ENCODE measurements around the gene MARCHF10.

MARCHF10 gene

DNA sequence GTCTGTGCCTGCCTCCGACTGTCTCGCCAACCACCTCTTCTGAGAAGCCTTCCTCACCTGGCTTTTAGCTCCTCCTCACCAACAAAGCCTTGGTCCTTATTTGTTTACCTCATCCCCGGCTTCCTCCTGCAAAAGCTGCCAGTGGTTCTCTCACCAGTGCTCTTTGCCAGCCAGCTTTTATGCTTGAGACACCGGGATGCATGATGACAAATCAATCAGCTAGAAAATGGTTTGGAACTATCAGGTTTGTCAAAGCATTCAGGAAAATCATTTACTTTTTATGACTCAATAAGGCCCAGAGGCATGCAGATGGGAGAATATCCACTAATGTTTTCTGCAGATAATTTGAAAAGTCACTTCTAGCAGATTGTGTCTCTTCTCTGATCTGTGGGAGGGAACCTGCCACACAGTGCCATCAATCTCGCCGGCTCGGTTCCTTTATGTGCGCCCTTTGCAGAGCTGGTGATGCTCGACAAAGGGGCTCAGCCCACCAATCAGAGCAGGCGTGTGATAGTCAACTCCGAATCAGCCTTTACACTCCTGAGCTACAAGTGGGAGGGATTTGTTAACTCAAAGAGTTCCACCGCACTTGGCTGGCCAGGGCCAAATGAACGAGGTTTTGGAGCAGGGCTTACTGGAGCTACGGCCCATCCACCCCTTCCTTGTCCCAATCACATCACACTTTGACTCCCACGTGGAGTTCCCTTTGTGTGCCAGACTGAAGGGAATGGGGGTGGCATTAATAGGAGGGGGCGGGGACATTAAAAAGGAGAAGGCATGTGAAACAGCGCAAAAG is 94.8 kb downstream of the MARCHF10 start:
- Histone ChIP-seq H3K9me3 (ENCODE audit: control insufficient read depth in 1 of 2, low read length in 2 of 2) (peaks cover 0 to 3% of the 10 kb centered on the region in 2 donors), H3K36me3 (ENCODE audit: control insufficient read depth in 1 of 2, insufficient read depth in 2 of 2, low read length in 2 of 2) (no peaks in the 10 kb centered on the region), H3K27me3 (ENCODE audit: low read depth, low read length) (no peaks in the 10 kb centered on the region), H3K4me1 (ENCODE audit: control insufficient read depth in 1 of 2, insufficient read depth in 2 of 2, low read length in 2 of 2) (no peaks in the 10 kb centered on the region), H3K27ac (ENCODE audit: low read length) (no peak overlapping the region), H3K4me3 (ENCODE audit: low read depth in 1 of 2, low read length in 2 of 2) (no peak overlapping the region)

DNA sequence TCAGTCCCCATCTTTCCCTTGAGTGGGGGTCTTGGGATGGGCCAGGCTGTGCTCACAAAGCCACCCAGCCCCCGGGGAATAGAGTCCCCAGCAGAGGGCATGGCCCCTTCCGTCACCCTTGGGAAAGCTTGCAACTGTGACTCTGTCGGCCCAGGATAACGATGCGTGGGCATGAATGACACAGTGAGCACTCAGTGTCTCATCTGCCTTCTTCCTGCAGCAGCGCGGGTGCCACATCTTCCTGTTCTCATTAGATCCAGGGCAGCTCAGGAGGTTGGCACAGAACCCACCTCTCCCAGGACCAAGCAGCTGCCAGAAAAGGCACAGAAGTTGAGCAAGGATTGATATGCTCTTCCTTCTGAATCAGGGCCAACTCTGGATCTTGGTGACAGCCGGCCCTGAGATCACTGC is 95.9 kb downstream of the MARCHF10 start:
- Histone ChIP-seq H3K36me3 (ENCODE audit: control insufficient read depth in 1 of 2, insufficient read depth in 2 of 2, low read length in 2 of 2) (no peaks in the 10 kb centered on the region), H3K27ac (ENCODE audit: low read length) (no peak overlapping the region), H3K4me1 (ENCODE audit: control insufficient read depth in 1 of 2, insufficient read depth in 2 of 2, low read length in 2 of 2) (no peaks in the 10 kb centered on the region), H3K27me3 (ENCODE audit: low read depth, low read length) (no peaks in the 10 kb centered on the region), H3K9me3 (ENCODE audit: control insufficient read depth in 1 of 2, low read length in 2 of 2) (peaks cover 0 to 3% of the 10 kb centered on the region in 2 donors), H3K4me3 (ENCODE audit: low read depth in 1 of 2, low read length in 2 of 2) (no peak overlapping the region)

DNA sequence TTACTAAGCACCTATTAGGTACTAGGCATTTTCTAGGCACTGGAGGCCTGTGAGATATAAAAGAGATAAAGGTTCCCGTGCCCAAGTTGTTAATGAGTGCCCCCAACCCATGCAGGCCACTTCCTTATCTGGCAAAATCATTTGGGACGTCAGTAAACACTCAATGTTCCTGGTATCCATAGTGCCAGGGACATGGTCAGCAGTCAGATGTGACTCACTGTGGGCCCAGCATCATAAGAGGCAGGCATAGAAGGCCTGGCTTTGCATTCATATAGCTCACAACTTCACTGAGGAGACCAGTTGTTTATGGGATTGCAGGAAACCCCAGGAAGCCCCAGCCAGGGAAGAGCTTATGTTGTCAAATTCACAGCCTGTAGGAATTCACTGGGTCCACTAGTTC is 99.5 kb downstream of the MARCHF10 start:
- H3K27ac ChIP-seq (ENCODE audit: low read length): no peak overlapping the region
- H3K27me3 ChIP-seq (ENCODE audit: low read depth, low read length): no peaks in the 10 kb centered on the region
- H3K9me3 ChIP-seq (ENCODE audit: control insufficient read depth in 1 of 2, low read length in 2 of 2): peaks cover 0 to 3% of the 10 kb centered on the region in 2 donors
- H3K4me3 ChIP-seq (ENCODE audit: low read depth in 1 of 2, low read length in 2 of 2): no peak overlapping the region
- H3K4me1 ChIP-seq (ENCODE audit: control insufficient read depth in 1 of 2, insufficient read depth in 2 of 2, low read length in 2 of 2): peaks cover 0 to 10% of the 10 kb centered on the region in 2 donors
- no peaks in the 10 kb centered on the region for H3K36me3 ChIP-seq (ENCODE audit: control insufficient read depth in 1 of 2, insufficient read depth in 2 of 2, low read length in 2 of 2)

DNA sequence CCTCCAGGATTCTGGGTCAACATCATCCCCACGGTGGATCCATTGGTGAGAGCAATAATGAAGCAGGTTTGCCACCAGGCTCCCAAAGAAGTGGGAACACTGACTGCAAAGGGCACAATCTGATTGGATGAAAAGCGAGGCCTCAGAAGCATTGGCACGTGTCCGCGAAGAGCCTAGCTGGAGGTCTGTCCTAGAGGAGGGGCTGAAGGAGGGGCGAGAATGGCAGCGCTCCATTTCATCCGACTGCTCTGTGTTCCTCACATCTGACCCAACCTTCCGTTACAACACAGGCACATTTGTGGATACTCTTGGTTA is 100.7 kb downstream of the MARCHF10 start:
- peaks cover 0 to 14% of the 10 kb centered on the region in 2 donors for H3K4me1 ChIP-seq (ENCODE audit: control insufficient read depth in 1 of 2, insufficient read depth in 2 of 2, low read length in 2 of 2)
- H3K27me3 ChIP-seq (ENCODE audit: low read depth, low read length): no peaks in the 10 kb centered on the region
- H3K27ac ChIP-seq (ENCODE audit: low read length): no peak overlapping the region
- H3K9me3 ChIP-seq (ENCODE audit: control insufficient read depth in 1 of 2, low read length in 2 of 2): peaks cover 0 to 3% of the 10 kb centered on the region in 2 donors
- no peaks in the 10 kb centered on the region for H3K36me3 ChIP-seq (ENCODE audit: control insufficient read depth in 1 of 2, insufficient read depth in 2 of 2, low read length in 2 of 2)
- no peak overlapping the region for H3K4me3 ChIP-seq (ENCODE audit: low read depth in 1 of 2, low read length in 2 of 2)

DNA sequence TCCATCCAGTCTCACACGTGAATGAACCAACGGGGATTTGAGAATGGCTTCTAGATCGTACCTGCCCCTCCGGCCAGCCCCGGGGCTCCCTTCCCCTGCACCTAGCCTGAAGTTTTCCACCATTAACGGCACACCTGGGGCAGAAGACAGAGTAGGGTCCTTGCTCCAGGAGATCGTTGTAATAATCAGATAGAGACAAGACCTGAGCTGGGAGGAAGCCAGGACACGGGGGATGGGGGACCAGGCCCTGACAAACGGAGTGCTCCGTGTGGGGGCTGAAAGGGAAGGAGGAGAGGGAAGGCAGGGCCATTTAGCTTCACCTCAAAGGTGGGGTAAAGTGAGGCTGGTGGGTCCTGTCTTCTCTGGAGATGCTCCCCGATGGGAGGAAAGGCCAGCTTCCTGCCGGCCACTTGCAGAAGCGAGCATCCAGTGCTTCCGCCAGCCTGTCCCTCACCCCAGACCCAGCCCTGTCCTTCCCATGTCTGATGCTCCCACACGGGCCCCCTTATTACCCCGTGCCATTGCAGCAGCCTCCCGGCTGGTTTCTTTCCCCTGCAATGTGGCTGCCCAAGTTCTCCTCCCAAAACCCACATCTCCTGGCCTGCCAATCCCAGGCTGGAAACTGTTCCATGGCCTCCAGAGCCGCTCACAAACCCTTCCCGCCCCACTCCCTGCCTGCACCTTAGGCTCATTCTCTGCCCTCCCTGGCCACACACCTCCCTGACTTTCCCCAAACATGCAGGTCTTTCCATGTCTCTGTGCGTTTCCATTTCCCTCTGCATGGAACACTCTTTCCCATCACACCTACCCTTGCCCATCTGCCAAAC is 101.3 kb downstream of the MARCHF10 start:
- Histone ChIP-seq H3K27ac (ENCODE audit: low read length) (no peak overlapping the region), H3K4me3 (ENCODE audit: low read depth in 1 of 2, low read length in 2 of 2) (no peak overlapping the region), H3K4me1 (ENCODE audit: control insufficient read depth in 1 of 2, insufficient read depth in 2 of 2, low read length in 2 of 2) (peaks cover 0 to 14% of the 10 kb centered on the region in 2 donors)

DNA sequence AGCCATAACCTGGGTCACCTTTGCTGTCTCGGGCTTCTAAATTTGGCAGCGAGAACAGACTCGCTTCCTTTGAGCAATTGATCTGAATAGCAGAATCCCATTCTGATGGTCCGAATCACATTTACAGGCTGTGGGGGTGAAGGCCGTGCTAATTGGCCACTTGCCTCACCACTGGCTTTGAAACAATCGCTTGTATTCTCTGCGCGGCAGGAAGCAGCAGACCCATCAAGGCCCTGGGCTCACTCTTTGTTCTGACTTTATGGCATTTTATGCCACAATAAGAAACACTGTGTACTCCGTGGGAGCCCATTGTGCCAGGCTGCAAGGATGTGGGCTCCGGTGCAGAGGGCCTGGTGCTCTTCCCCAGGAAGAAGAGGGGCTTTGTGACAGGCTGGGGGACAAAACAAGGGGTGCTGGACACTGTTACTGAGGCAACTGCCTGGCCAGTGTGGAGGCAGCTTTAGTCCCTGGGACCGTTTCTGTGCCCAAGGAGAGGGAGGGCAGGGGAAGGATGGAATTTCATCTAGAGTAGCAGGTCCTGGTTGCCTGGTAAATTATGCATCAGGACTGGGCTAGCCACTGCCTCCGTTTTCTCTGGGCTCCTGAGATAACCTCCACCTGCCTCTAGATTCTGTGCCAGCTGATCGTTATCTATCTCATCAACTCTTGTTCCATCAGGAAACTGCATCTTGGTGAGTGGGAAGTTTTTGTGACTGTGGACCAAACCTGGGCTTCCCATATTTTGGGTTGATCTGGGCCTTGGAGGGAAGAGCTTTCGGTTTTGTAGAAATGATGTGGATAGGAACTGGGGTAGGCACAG is 102.1 kb downstream of the MARCHF10 start:
- Histone ChIP-seq H3K4me3 (ENCODE audit: low read depth in 1 of 2, low read length in 2 of 2) (no peak overlapping the region), H3K27ac (ENCODE audit: low read length) (no peak overlapping the region)

More for the DNA sequence above, 101.3 kb downstream of the MARCHF10 start:
- Histone ChIP-seq H3K27me3 (ENCODE audit: low read depth, low read length) (no peaks in the 10 kb centered on the region), H3K9me3 (ENCODE audit: control insufficient read depth in 1 of 2, low read length in 2 of 2) (peaks cover 0 to 3% of the 10 kb centered on the region in 2 donors), H3K36me3 (ENCODE audit: control insufficient read depth in 1 of 2, insufficient read depth in 2 of 2, low read length in 2 of 2) (no peaks in the 10 kb centered on the region)

DNA sequence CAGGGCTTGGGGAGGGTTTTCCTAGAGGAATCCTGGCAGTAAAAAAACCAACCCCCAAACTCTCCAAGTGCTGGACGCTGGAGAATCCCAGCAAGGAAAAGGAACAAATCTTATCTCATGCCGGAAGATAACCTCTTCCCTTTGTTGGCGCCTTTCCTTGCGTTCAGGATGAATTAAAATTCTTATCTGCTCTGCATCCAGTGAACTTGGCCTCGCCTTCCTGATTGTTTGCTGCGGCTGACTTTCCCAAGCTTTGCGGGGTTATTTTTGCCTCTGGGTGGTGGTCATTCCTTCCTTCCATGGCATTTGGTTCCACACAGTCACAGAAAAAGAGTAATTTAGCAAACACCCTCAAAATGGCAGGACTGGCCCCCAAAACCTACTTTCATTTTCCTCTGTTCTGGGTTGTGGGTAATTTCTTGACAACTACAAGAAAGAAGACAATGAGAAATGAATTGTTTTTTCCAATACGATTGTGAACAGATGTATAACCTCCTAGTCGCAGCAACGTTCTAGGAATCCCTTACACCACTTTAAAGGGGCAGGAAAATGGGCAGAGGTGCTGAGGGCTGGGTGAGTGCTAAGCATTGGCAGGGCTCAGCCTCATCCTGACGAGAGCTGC is 102.8 kb downstream of the MARCHF10 start:
- no peak overlapping the region for H3K27ac ChIP-seq (ENCODE audit: low read length)
- peak overlapping the region; percentile 43 to 69 for H3K4me3 ChIP-seq (ENCODE audit: low read depth in 1 of 2, low read length in 2 of 2)

More for the DNA sequence above, 102.1 kb downstream of the MARCHF10 start:
- no peaks in the 10 kb centered on the region for H3K36me3 ChIP-seq (ENCODE audit: control insufficient read depth in 1 of 2, insufficient read depth in 2 of 2, low read length in 2 of 2)
- H3K9me3 ChIP-seq (ENCODE audit: control insufficient read depth in 1 of 2, low read length in 2 of 2): peaks cover 0 to 3% of the 10 kb centered on the region in 2 donors
- peaks cover 0 to 14% of the 10 kb centered on the region in 2 donors for H3K4me1 ChIP-seq (ENCODE audit: control insufficient read depth in 1 of 2, insufficient read depth in 2 of 2, low read length in 2 of 2)
- no peaks in the 10 kb centered on the region for H3K27me3 ChIP-seq (ENCODE audit: low read depth, low read length)

DNA sequence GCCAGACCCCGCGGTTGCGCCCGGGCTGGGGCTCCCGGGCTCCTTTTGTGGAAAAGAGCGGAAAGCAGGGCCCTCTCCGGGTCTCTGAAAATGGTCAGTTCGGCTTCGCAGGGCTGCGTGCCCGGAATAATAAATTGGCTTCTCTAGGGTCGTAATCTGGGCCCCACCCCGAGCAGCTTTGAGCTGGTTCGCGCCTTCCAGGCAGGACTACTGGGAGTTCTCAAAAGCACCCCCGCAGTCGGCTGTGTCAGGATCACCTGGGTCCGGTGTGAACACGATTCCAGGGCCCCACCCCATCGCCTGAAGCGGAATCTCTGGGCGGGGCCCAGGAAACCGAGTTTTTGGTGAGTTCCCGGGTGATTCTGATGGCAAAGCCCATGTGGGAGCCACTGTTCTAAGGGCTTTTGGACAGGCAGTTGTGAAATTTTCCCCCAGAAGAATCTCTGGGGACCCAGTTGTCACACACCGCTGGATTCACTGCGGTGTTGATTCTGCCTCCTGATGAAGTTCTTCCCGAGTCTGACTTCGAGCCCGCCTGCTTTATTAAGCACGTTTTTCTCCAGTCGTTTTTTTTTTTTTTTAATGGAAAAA is 103.6 kb downstream of the MARCHF10 start:
- H3K36me3 ChIP-seq (ENCODE audit: control insufficient read depth in 1 of 2, insufficient read depth in 2 of 2, low read length in 2 of 2): no peaks in the 10 kb centered on the region
- H3K4me3 ChIP-seq (ENCODE audit: low read depth in 1 of 2, low read length in 2 of 2): peak overlapping the region; percentile 43 to 69
- H3K4me1 ChIP-seq (ENCODE audit: control insufficient read depth in 1 of 2, insufficient read depth in 2 of 2, low read length in 2 of 2): peaks cover 0 to 14% of the 10 kb centered on the region in 2 donors
- peaks cover 0 to 3% of the 10 kb centered on the region in 2 donors for H3K9me3 ChIP-seq (ENCODE audit: control insufficient read depth in 1 of 2, low read length in 2 of 2)
- no peak overlapping the region for H3K27ac ChIP-seq (ENCODE audit: low read length)
- no peaks in the 10 kb centered on the region for H3K27me3 ChIP-seq (ENCODE audit: low read depth, low read length)

More for the DNA sequence above, 102.8 kb downstream of the MARCHF10 start:
- H3K4me1 ChIP-seq (ENCODE audit: control insufficient read depth in 1 of 2, insufficient read depth in 2 of 2, low read length in 2 of 2): peaks cover 0 to 14% of the 10 kb centered on the region in 2 donors
- H3K36me3 ChIP-seq (ENCODE audit: control insufficient read depth in 1 of 2, insufficient read depth in 2 of 2, low read length in 2 of 2): no peaks in the 10 kb centered on the region
- peaks cover 0 to 3% of the 10 kb centered on the region in 2 donors for H3K9me3 ChIP-seq (ENCODE audit: control insufficient read depth in 1 of 2, low read length in 2 of 2)
- no peaks in the 10 kb centered on the region for H3K27me3 ChIP-seq (ENCODE audit: low read depth, low read length)

DNA sequence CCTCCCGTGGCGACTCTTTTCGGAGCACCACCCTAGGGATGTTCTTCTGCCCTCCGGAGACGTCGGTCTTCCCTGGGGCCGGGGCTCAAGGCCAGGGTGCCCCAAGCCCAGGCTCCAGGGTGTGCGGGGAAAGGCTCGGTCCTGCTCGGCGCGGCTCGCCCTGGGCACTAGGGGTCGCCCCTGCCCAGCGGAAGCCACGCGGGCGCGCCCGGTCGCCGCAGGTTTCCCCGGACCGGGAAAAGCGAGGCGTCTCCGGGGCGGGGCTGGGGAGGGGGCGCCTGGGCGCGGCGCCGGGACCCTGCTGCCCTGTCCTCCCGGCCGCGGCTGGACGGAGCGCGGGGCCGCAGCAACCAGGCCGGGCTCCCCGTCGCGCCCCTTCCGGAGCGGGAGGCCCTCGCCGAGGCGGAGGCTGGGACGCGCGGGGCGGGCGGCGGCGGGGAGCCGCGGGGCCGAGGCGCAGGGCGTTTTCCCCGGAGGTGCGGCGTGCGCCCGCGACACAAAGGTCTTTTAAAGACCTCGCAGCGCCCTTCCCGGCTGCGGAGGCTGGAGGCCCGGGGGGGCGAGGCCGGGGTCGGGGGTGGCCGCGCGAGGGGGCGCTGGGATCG is 104.2 kb downstream of the MARCHF10 start:
- Histone ChIP-seq H3K4me1 (ENCODE audit: control insufficient read depth in 1 of 2, insufficient read depth in 2 of 2, low read length in 2 of 2) (peaks cover 0 to 14% of the 10 kb centered on the region in 2 donors), H3K36me3 (ENCODE audit: control insufficient read depth in 1 of 2, insufficient read depth in 2 of 2, low read length in 2 of 2) (no peaks in the 10 kb centered on the region), H3K9me3 (ENCODE audit: control insufficient read depth in 1 of 2, low read length in 2 of 2) (peaks cover 0 to 3% of the 10 kb centered on the region in 2 donors), H3K27ac (ENCODE audit: low read length) (no peak overlapping the region), H3K27me3 (ENCODE audit: low read depth, low read length) (no peaks in the 10 kb centered on the region), H3K4me3 (ENCODE audit: low read depth in 1 of 2, low read length in 2 of 2) (peak overlapping the region; percentile 43 to 69)

DNA sequence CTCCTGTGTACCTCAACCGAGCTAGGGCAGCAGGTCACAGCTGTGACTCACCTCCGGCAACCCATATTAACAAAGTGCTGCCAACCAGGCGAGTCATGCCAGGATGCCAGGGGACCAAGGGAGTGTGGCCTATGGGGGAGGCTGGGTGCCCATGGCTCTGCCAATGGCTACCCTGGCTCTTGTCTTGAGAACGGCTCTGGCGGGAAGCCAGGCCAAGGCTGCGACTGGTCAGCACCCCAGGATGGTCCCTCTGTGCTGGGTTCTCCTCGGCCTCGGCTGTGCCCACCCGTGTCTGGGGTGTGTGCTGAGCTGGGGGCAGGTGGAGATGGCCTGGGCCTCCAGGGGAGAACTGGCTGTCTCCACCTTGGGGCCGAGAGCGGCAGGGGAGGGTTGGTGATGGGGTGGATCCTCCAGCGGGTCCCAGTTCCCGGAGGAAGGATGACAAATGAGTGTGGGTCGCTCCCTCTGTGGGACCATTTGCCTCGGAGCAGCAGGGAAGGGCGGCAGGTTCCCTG is 104.8 kb downstream of the MARCHF10 start:
- Histone ChIP-seq H3K9me3 (ENCODE audit: control insufficient read depth in 1 of 2, low read length in 2 of 2) (no peaks in the 10 kb centered on the region), H3K4me3 (ENCODE audit: low read depth in 1 of 2, low read length in 2 of 2) (peak overlapping the region in 1 of 2 donors; percentile 69), H3K27ac (ENCODE audit: low read length) (no peak overlapping the region), H3K4me1 (ENCODE audit: control insufficient read depth in 1 of 2, insufficient read depth in 2 of 2, low read length in 2 of 2) (peaks cover 0 to 14% of the 10 kb centered on the region in 2 donors), H3K27me3 (ENCODE audit: low read depth, low read length) (no peaks in the 10 kb centered on the region), H3K36me3 (ENCODE audit: control insufficient read depth in 1 of 2, insufficient read depth in 2 of 2, low read length in 2 of 2) (no peaks in the 10 kb centered on the region)

Measured in muscle layer of duodenum (tissue), 2 donors.